ELF-1 (cell line): ENCODE results near the gene PLEKHJ1.

ENCODE experiments used
- DNase-seq: peaks from one replicate; pipeline ENCODE4 v3.0.0-alpha.2; 2016; ENCODE audit warnings: low read depth, low spot score

PLEKHJ1 gene

GRCh38 chr19:2269244-2270156, 33.4 kb upstream of the PLEKHJ1 start:
- peak; percentile 99 for DNase-seq

DNA sequence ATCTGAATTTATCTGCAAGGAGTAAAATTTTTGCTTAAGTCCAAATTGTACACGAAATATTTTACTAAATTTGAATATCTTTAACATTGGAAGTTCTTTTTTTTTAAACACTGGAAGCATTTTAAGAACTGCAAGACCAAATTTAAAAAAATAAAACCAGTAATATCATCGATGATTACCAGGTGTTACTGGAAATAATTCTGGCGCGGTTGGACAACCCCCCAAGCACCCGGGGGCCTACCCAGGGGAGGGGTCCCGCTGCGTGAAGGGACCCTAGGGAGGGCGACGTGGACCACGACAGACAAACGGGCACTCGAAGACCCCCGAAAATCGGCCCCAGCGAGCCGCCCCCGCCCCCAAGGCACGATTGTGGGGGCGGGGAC, 32.7 kb upstream of the PLEKHJ1 start:
- no peak for DNase-seq

GRCh38 chr19:2268480-2268830, 32.3 kb upstream of the PLEKHJ1 start:
- no peak for DNase-seq

DNA sequence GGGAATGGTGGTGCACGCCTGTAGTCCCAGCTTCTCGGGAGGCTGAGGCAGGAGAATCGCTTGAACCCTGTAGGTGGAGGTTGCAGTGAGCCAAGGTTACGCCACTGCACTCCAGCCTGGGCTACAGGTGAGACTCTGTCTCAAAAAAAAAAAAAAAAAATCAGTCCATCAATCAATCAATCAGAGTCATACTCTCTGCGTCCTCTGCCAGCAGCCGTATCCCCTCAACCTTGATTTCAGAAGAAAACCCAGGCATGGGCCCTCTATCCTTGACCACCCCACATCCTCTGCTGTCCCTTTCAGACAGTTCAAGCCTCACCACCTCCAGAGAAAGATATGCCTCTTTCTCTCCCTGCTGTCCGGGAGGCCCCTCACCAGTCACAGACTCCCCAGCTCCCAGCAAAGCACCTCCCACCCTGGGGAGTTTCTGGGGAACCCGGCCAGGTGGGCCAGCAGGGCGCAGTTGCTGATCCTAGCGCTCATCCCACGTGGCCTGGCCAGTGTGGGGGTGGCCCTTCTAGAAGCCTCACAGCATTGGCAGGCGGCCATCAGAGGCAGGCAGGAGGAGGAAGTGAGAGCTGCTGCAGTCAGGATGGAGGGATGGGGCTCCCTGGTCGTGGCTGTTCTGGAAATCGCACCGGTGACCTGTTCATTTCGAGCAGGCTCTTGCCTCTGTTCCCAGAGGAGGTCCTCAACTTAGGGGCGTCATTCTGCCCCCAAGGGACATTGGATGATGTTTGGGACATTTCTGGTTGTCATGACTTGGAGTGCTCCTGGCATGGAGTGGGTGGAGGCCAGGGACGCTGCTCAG, 30.3 kb upstream of the PLEKHJ1 start:
- DNase-seq = no peak

GRCh38 chr19:2261438-2262172, 25.5 kb upstream of the PLEKHJ1 start:
- peak; percentile 41 for DNase-seq

DNA sequence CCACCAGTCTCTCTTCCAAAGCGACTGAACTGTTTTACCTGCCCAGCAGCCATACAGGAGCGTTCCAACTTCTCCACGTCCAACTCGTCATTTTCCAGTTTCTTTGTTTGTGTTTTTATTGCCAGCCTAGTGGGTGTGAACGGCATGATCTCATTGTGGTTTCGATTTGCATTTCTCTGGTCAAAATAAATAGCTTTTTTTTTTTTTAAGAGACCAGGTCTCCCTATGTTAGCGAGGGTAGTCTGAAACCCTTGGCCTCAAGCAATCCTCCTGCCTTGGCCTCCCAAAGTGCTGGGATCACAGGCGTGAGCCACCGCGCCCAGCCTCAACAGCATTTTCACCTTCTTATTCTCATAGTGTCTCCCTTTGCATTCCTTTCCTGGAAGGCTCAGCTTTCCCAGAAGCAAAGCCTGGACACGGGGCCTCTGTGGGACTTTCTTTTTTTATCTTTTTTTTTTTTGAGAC, 24.2 kb upstream of the PLEKHJ1 start:
- DNase-seq = no peak

GRCh38 chr19:2259336-2259735, 23.2 kb upstream of the PLEKHJ1 start:
- no peak for DNase-seq

DNA sequence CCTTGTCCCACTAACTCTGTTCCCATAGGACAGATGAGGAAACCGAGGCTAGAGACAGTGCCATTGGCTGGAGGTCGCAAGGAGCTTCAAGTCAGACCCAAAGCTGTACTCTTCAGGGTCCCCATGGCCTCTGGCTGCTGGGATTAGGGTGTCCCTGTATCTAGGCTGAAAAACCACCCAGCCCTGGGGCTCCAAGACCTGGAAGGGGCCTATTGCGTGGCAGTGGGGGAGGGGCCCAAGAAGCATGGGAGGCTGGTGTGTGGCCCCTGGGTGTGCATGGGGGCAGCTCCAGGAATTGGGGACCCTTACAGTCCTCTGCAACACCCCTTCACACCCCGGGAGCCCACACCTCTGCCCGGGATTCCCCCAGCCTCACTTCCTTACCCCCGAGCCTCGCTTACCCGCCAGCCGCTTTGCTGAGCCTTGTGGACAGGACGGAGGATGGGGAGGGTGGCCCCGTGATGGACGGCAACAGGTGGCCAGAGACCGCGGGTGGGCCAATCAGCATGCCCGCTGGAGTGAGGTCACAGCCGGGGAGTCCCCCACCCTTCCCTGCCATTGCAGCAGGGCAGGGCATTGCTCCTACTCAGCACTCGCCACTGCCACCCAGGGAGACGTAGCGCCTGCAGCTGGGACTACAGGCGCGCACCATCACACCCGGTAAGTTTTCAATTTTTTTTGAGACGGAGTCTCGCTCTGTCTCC, 20.0 kb upstream of the PLEKHJ1 start, which contains the start of gene JSRP1:
JSRP1 (minus strand) TSS at position 436 of the 704 bp plus-strand sequence. CDS start 1,103 bp downstream, outside the sequence.
- DNase-seq = no peak

- DNase-seq = no peak
Measured at GRCh38 chr19:2255112-2255845, 19.1 kb upstream of the PLEKHJ1 start.

DNA sequence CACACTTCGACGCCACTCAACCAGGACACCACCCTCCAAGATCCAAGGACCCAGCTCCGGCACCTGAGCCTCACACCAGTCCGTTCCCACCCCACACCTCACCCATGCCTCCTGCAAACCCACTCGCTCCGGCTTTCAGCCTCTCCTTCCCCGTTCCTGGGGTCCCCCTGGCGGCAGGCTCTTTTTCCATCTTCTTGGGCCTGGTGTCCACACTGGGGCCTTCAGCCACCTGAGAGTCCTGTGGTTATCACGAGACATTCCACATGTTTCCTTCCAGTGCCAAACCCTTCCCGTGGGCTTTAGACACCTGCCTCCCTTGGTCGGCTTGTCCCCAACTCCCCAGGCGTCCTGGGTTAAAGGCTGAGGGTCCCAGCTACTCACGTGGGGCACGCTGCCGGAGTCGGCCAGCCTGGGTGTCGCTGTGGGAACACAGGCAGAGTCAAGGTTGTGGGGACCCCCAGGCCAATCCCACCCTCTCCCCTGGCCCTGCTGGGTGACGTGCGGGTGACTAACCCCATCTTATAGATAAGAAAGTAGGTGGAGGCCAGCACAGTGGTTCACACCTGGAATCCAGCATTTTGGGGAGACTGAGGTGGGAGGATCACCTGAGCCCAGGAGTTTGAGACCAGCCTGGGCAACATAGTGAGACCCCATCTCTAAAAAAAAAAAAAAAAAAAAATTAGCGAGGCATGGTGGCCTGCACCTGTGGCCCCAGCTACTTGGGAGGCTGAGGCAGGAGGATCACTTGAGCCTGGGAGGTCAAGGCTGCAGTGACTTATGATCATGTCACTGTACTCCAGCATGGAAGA, 18.1 kb upstream of the PLEKHJ1 start:
- DNase-seq = peak; percentile 64

DNA sequence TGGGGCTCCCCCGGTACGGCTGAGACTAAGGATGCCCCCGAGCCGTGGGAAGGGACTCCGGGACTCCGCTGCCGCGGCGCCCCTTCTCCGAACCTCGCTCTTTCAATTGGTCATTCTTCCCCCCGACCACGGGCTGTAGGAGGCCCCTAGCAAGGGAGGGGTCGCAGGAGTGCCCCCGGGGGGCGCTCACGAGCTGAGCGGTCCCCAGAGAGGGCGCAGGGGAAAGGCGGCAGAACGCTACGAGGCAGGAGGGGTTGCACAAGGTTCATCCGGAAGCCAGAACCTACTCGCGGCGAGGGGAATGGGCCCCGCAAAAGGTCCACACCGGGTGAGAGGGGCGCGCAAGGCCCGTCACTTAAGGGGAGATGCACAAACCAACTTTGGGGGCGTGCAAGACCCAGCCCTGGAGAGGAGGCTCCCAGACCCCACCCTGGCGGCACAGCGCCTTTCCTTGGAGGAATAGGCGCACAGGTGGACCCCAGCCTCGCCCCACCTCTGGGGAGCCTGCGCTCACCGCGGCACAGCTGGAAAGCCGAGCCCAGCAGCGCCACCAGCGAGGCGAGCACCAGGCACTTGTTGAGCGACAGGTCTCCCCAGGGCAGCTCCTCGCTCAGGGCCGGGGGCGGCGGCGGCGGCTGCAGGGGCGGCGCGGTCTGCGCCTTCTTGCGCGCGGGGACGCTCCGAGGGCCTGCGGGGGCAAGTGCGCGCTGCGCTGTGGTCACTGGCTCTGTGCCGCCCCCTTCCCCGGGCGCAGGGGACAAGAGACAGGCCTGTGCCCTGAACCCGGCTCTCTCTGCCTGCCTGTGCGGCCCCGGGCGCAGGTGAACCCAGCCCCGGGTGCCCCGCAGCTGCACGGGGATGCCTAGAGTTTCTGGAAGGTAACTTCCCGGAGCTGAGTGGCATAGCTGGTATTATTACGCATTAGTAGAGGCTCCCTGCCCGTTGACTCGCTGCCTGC, 17.3 kb upstream of the PLEKHJ1 start:
- peak; percentile 29 for DNase-seq

- no peak for DNase-seq
Measured at GRCh38 chr19:2252797-2253105, 16.6 kb upstream of the PLEKHJ1 start.

- DNase-seq = peak; percentile 28
Measured at GRCh38 chr19:2252055-2252796, 16.1 kb upstream of the PLEKHJ1 start.

GRCh38 chr19:2251106-2252054, 15.3 kb upstream of the PLEKHJ1 start:
- DNase-seq = no peak

DNA sequence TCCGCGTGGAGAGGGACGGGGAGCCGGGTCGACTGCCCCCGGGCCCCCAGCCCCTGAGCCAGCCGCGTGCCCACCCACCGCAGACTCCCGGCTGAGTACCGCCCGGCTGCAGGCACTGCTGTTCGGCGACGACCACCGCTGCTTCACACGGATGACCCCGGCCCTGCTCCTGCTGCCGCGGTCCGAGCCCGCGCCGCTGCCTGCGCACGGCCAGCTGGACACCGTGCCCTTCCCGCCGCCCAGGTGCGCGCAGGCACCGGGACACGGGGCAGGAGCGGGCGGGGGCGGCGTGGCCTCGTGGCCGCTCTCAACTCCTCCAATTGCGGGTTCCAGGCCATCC, 14.6 kb upstream of the PLEKHJ1 start:
- no peak for DNase-seq

- DNase-seq = no peak
Measured at GRCh38 chr19:2249880-2250765, 14.0 kb upstream of the PLEKHJ1 start.
